K562 (cell line): ENCODE measurements around the gene CCDC124. TPM values are rescaled to one million over a fixed set of nuclear protein-coding genes. Genes with fewer than 3 reads are reported as not detected.
"Not testable (repeated sequence)": the region's sequence is repeated elsewhere in the genome, so short reads cannot be mapped to it uniquely, and the experiment has no call there.

Experiments
- ATAC-seq: fragments of 200-7000 bp; cut with Tn5 transposase; 3 replicates; pipeline ENCODE4 v1.9.1; 2020; ENCODE audit warnings: moderate library complexity
- BruUV-seq: library from RNA; stranded (reverse); fragments of 400-500 nt; replicated peaks from 2 replicates; lab custom pipeline; 2021; lab: Mats Ljungman, UMichigan
- CTCF ChIA-PET: fragments of 300-600 bp; formaldehyde crosslinking; extraction: SDS; loops from one replicate; lab custom pipeline; 2021; ENCODE audit warnings: low intra/inter-chr PET ratio; lab: Yijun Ruan, JAX
- POLR2A ChIA-PET: fragments of 300-600, 350-650 bp; sonication (Branson Sonifier 250); formaldehyde crosslinking; extraction: SDS; loops from one replicate; lab custom pipeline; 2021; ENCODE audit warnings: antibody characterized with exemption, inconsistent platforms; lab: Yijun Ruan, JAX
- DNase-seq, 4 experiments: peaks; one replicate each; pipeline versions ENCODE4 v3.0.0 to v3.0.0-alpha.2; 2011 to 2018; ENCODE audit warnings: low spot score in 3 of 4, mixed read lengths in 3 of 4; ENCODE audit errors: extremely low read depth in 1 of 4
- FAIRE-seq: peaks from 2 replicates; lab custom pipeline; 2011; peaks lifted over from hg19 to GRCh38; lab: Jason Lieb, UNC
- H2AFZ ChIP-seq: 2 replicates; pipeline ENCODE4 v1.6.0; 2011; ENCODE audit warnings: low read depth, low read length, control low read depth, inconsistent platforms
- H3K27ac ChIP-seq: fragments of 200-600 bp; 3 replicates; pipeline ENCODE4 v1.8.0; 2011; ENCODE audit warnings: low read depth, mild to moderate bottlenecking, control low read depth, inconsistent platforms, low read length, moderate library complexity, mixed read lengths; ENCODE audit errors: extremely low read depth
- H3K27me3 ChIP-seq, 2 experiments: fragments of 300-600 bp in 1 of 2; 2 replicates in 1 of 2; 3 replicates in 1 of 2; pipeline versions ENCODE4 v1.6.0 to v1.8.0; 2011; ENCODE audit warnings: inconsistent platforms in 2 of 2, low read length in 2 of 2, mild to moderate bottlenecking in 1 of 2, mixed read lengths in 1 of 2, moderate library complexity in 1 of 2; ENCODE audit not compliant: control insufficient read depth in 2 of 2, insufficient read depth in 2 of 2
- H3K36me3 ChIP-seq: fragments of 300-600 bp; 3 replicates; pipeline ENCODE4 v1.8.0; 2011; ENCODE audit warnings: mild to moderate bottlenecking, low read length, inconsistent platforms; ENCODE audit not compliant: control insufficient read depth, insufficient read depth
- H3K4me1 ChIP-seq, 2 experiments: fragments of 200-600 bp in 1 of 2; replicated peaks in 1 of 2; 2 replicates in 1 of 2; 3 replicates in 1 of 2; pipeline versions ENCODE4 v1.5.1 to v1.8.0; 2011; ENCODE audit warnings: inconsistent platforms in 2 of 2, low read length in 2 of 2, mild to moderate bottlenecking in 1 of 2, mixed read lengths in 1 of 2, moderate library complexity in 1 of 2; ENCODE audit not compliant: control insufficient read depth in 2 of 2, insufficient read depth in 2 of 2
- H3K4me2 ChIP-seq: 2 replicates; pipeline ENCODE4 v1.6.1; 2011; ENCODE audit warnings: low read length, control low read depth, inconsistent platforms, mixed read lengths; ENCODE audit not compliant: insufficient read depth
- H3K4me3 ChIP-seq: fragments of 200-600 bp; sonication (generic), shearing (Covaris generic); 2 replicates; pipeline ENCODE4 v1.5.1; 2016; ENCODE audit warnings: control low read depth, inconsistent platforms
- H3K79me2 ChIP-seq: fragments of 200-600 bp; 3 replicates; pipeline ENCODE4 v1.8.0; 2011; ENCODE audit warnings: low read length, inconsistent platforms; ENCODE audit not compliant: control insufficient read depth, insufficient read depth
- H3K9ac ChIP-seq, 2 experiments: 2 replicates each; pipeline versions ENCODE4 v1.6.0 to v1.6.1; 2011; ENCODE audit warnings: low read depth in 2 of 2, low read length in 2 of 2, control low read depth in 1 of 2, inconsistent platforms in 1 of 2, mild to moderate bottlenecking in 1 of 2, mixed read lengths in 1 of 2; ENCODE audit not compliant: insufficient read depth in 1 of 2
- H3K9me1 ChIP-seq: one replicate; pipeline ENCODE4 v1.6.0; 2011; ENCODE audit warnings: inconsistent platforms, mild to moderate bottlenecking, low read length, moderate library complexity; ENCODE audit not compliant: control insufficient read depth, insufficient read depth
- H3K9me3 ChIP-seq: replicated peaks from 2 replicates; pipeline ENCODE4 v1.5.1; 2011; ENCODE audit warnings: low read depth, low read length, inconsistent platforms; ENCODE audit not compliant: control insufficient read depth, insufficient read depth
- H4K20me1 ChIP-seq: replicated peaks from 2 replicates; pipeline ENCODE4 v1.6.1; 2011; ENCODE audit warnings: low read length, inconsistent platforms, mixed read lengths; ENCODE audit not compliant: control insufficient read depth, insufficient read depth
- ATF1 ChIP-seq, 2 experiments: fragments of 450-650 bp in 1 of 2; IDR thresholded peaks; 2 replicates each; pipeline ENCODE4 v1.6.1; 2016; ENCODE audit warnings: missing compliant biosample characterization in 1 of 2, missing genetic modification characterization in 1 of 2
- ZNF121 ChIP-seq: sonication (generic); formaldehyde crosslinking; conservative IDR thresholded peaks from 2 replicates; pipeline ENCODE4 v1.8.0; 2022; ENCODE audit warnings: missing genetic modification reagents
- WGBS: fragments of 100-300 bp; shearing (Covaris generic); methylation state at CpG from one replicate; pipeline ENCODE4 v1.1.6; 2016; ENCODE audit warnings: low coverage, mixed read lengths; ENCODE audit not compliant: insufficient coverage; ENCODE audit errors: missing lambda C conversion rate; 5-methylcytosine and 5-hydroxymethylcytosine counted together
- in situ Hi-C: fragments of 300-500 bp; cut with MboI; formaldehyde crosslinking; loops from 4 replicates; pipeline ENCODE4 v1.15.0; 2018; ENCODE audit warnings: inconsistent platforms, mixed read lengths
- intact Hi-C: fragments of 100-400 bp; cut with micrococcal nuclease; formaldehyde crosslinking; loops from 2 replicates; pipeline ENCODE4 v1.14.2; 2022
- polyA plus RNA-seq, 8 experiments: library from polyadenylated mRNA; depleted of rRNA in 4 of 8; stranded (reverse) in 5 of 8; unstranded in 3 of 8; fragments of >200 nt; fragmentation: Nextera tagmentation in 2 of 8; fragmentation: Illumina TruSeq in 1 of 8; extraction: Ambion mirVana in 2 of 8; extraction: Trizol in 1 of 8; gene quantifications; 2 replicates each; pipeline versions ENCODE4 v1.2.1 to v1.2.3, GENCODE V29; 2011 to 2014; ENCODE audit warnings: inconsistent platforms in 1 of 8, missing spikeins in 1 of 8
- total RNA-seq, 7 experiments: library from RNA; depleted of rRNA in 6 of 7; stranded (reverse); fragments of >200 nt in 6 of 7; fragmentation: Illumina TruSeq in 2 of 7; extraction: Trizol in 2 of 7; gene quantifications; 2 replicates each; pipeline versions ENCODE4 v1.2.1 to v1.2.3, GENCODE V29; 2011 to 2021; ENCODE audit warnings: low replicate concordance in 1 of 7
- TF ChIP-seq, protein P1 (sequence below): sonication (generic); formaldehyde crosslinking; IDR thresholded peaks from 2 replicates; pipeline ENCODE4 v1.8.1; 2023; ENCODE audit warnings: mild to moderate bottlenecking, missing genetic modification reagents

Gene CCDC124
- total and polyA plus RNA-seq, 9 of the 15 experiments (the other 6 are each of a cell fraction or from before 2014, with no cell fraction given): 5.8 to 234 (median 40.1) TPM

DNA sequence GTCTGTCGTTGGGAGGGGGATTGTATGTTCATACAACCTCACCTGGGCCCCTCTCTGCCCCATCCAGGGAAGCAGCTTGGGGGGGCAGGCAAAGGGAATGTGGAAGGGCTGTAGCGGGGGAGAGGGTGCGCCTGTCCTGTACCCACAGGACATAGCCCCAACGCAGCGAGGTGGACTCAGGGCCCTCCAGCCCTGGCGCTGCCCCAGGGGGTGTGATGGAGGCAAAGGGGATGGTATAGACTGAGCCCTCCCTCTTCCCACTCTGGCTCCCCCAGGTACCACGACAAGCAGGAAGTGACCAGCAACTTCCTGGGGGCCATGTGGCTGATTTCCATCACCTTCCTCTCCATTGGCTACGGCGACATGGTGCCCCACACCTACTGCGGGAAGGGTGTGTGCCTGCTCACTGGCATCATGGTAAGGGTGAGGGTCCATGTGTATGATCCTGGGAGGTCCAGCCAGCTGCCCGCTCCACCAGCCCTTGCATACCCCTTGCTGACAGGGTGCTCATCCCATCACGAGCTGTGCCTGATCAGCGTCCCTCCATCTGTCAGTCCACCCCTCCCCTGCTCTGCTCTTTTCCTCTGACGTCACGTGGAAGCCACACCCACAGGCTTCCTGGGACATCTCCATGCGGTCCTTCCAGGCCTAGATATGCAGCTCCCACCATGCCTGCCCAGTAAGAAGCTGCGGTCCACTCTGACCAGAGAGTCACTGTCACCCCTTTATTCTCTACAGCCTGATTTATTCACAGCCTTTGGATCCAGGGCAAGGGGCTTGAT is 52.4 kb downstream of the CCDC124 start (continued):
- TF ChIP-seq, protein P1, sequence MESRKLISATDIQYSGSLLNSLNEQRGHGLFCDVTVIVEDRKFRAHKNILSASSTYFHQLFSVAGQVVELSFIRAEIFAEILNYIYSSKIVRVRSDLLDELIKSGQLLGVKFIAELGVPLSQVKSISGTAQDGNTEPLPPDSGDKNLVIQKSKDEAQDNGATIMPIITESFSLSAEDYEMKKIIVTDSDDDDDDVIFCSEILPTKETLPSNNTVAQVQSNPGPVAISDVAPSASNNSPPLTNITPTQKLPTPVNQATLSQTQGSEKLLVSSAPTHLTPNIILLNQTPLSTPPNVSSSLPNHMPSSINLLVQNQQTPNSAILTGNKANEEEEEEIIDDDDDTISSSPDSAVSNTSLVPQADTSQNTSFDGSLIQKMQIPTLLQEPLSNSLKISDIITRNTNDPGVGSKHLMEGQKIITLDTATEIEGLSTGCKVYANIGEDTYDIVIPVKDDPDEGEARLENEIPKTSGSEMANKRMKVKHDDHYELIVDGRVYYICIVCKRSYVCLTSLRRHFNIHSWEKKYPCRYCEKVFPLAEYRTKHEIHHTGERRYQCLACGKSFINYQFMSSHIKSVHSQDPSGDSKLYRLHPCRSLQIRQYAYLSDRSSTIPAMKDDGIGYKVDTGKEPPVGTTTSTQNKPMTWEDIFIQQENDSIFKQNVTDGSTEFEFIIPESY (CRISPR knock-in tag): peak; percentile 57; the same call in 1 of the 2 replicates
- TF ChIP-seq ATF1 (CRISPR knock-in tag; IDR thresholded peaks at IDR 0.05) (peak; percentile 50; the same call in 1 of the 2 replicates), ATF1 (tag; IDR thresholded peaks at IDR 0.05) (peak; percentile 89)

DNA sequence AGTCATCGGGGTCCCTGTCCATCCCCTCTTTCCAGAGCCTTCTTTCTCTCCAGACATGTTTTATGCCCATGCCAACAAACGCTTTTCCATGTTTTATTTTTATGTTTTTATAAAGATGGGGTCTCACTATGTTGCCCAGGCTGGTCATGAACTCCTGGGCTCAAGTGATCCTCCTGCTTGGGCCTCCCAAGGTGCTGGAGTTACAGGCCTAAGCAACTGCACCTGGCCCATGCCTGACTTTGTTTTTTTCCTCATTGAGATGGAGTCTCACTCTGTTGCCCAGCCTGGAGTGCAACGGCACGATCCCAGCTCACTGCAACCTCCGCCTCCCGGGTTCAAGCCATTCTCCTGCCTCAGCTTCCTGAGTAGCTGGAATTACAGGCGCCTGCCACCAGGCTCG is 53.8 kb downstream of the CCDC124 start:
- ATAC-seq, POLR2A ChIA-PET, in situ Hi-C loops, H3K9me3 ChIP-seq, H3K4me2 ChIP-seq, H2AFZ ChIP-seq, DNase-seq, BruUV-seq, H3K9ac ChIP-seq, H3K9me1 ChIP-seq, H3K79me2 ChIP-seq, H4K20me1 ChIP-seq, H3K27ac ChIP-seq, FAIRE-seq, H3K36me3 ChIP-seq, H3K4me3 ChIP-seq, intact Hi-C loops, CTCF ChIA-PET: not testable (repeated sequence)
- Histone ChIP-seq H3K4me1 (peaks cover 7 to 28% of the 10 kb centered on the region in 2 experiments; a peak in 4 of 5 replicates), H3K27me3 (peaks cover 3 to 11% of the 10 kb centered on the region in 2 experiments; a peak in 4 of 5 replicates)
- peak; percentile 89 for TF ChIP-seq ZNF121 (CRISPR knock-in tag)
- 74% methylated on average over 8 of the region's 8 CpGs for WGBS
